Erythroblast (primary cell): Measurements from ENCODE around the gene DACT1.

Source experiments
- GATA1 ChIP-seq: IDR thresholded peaks from 2 replicates; pipeline ENCODE4 v1.6.1; 2011; ENCODE audit warnings: low read depth, mild to moderate bottlenecking, control low read depth, low read length, moderate library complexity
- POLR2A ChIP-seq: IDR thresholded peaks from 2 replicates; pipeline ENCODE4 v1.6.1; 2011; ENCODE audit warnings: mild to moderate bottlenecking, low read length

GRCh38 chr14:58637040-58637390 is 747 bp upstream of the DACT1 start:
- TF ChIP-seq POLR2A, result no peak
- no peak for TF ChIP-seq GATA1
